ENCODE data around the gene DMXL1.
"Not testable (repeated sequence)": the region's sequence is repeated elsewhere in the genome, so short reads cannot be mapped to it uniquely, and the experiment has no call there.

DMXL1 gene

GRCh38 chr5:119135743-119136142 lies 64.9 kb downstream of the DMXL1 start:
- not testable (repeated sequence) for DNase-seq

- DNase-seq: no peak
Measured at GRCh38 chr5:119136666-119137318, 65.9 kb downstream of the DMXL1 start.

- no peak for DNase-seq
Measured at GRCh38 chr5:119153629-119154028, 82.7 kb downstream of the DMXL1 start.

- no peak for DNase-seq
Measured at GRCh38 chr5:119158144-119158543, 87.3 kb downstream of the DMXL1 start.

- DNase-seq: no peak
Measured at GRCh38 chr5:119161430-119161829, 90.5 kb downstream of the DMXL1 start.

- no peak for DNase-seq
Measured at GRCh38 chr5:119166026-119166425, 95.1 kb downstream of the DMXL1 start.

- no peak for DNase-seq
Measured at GRCh38 chr5:119168401-119168800, 97.5 kb downstream of the DMXL1 start.

GRCh38 chr5:119171686-119172085 lies 100.8 kb downstream of the DMXL1 start:
- no peak for DNase-seq

- DNase-seq: no peak
Measured at GRCh38 chr5:119174578-119175163, 103.8 kb downstream of the DMXL1 start.

- DNase-seq: no peak
Measured at GRCh38 chr5:119176785-119177184, 105.9 kb downstream of the DMXL1 start.

GRCh38 chr5:119177226-119177625 lies 106.3 kb downstream of the DMXL1 start:
- DNase-seq: no peak

GRCh38 chr5:119178435-119178834 lies 107.5 kb downstream of the DMXL1 start:
- no peak for DNase-seq

GRCh38 chr5:119179857-119180641 lies 109.2 kb downstream of the DMXL1 start:
- no peak for DNase-seq

- DNase-seq: not testable (repeated sequence)
Measured at GRCh38 chr5:119185512-119185911, 114.6 kb downstream of the DMXL1 start.

GRCh38 chr5:119187776-119188529 lies 117.1 kb downstream of the DMXL1 start:
- DNase-seq: no peak

GRCh38 chr5:119190470-119191095 lies 119.7 kb downstream of the DMXL1 start:
- DNase-seq: no peak

- no peak for DNase-seq
Measured at GRCh38 chr5:119191944-119192343, 121.1 kb downstream of the DMXL1 start.

GRCh38 chr5:119200795-119201194 lies 129.9 kb downstream of the DMXL1 start:
- no peak for DNase-seq

GRCh38 chr5:119207105-119207504 lies 136.2 kb downstream of the DMXL1 start:
- DNase-seq: no peak

GRCh38 chr5:119212026-119212425 lies 141.1 kb downstream of the DMXL1 start:
- DNase-seq: no peak

GRCh38 chr5:119212676-119213075 lies 141.8 kb downstream of the DMXL1 start:
- no peak for DNase-seq

- DNase-seq: no peak
Measured at GRCh38 chr5:119217183-119217582, 146.3 kb downstream of the DMXL1 start.

Data from stimulated activated naive CD4-positive, alpha-beta T cell treated with Interleukin-2 at 50 U/mL for 16 hours (primary cell).